B cell (primary cell): ENCODE data around the gene CLSTN2. TPM values are rescaled to one million over a fixed set of nuclear protein-coding genes. Genes with fewer than 3 reads are reported as not detected.

ENCODE experiments used
- ATAC-seq: fragments of 200-7000 bp; cut with Tn5 transposase; one replicate; pipeline ENCODE4 v1.10.0; 2021; ENCODE audit warnings: low read depth, mild to moderate bottlenecking, moderate number of reproducible peaks, moderate library complexity
- CTCF ChIA-PET: fragments of 350-600 bp; sonication (Branson Sonifier 250); formaldehyde crosslinking; loops from one replicate; lab custom pipeline; 2021; ENCODE audit warnings: antibody characterized with exemption, inconsistent platforms; lab: Charles Lee
- POLR2A ChIA-PET: fragments of 350-600 bp; sonication (Branson Sonifier 250); formaldehyde crosslinking; loops from one replicate; lab custom pipeline; 2021; ENCODE audit warnings: antibody characterized with exemption; lab: Charles Lee
- DNase-seq: peaks from one replicate; pipeline ENCODE4 v3.0.0; 2013
- H2AFZ ChIP-seq: 2 replicates; pipeline ENCODE4 v1.6.1; 2012; ENCODE audit warnings: mild to moderate bottlenecking, low read depth, low read length; ENCODE audit not compliant: insufficient read depth, poor library complexity, severe bottlenecking
- H3K27ac ChIP-seq, 2 donors: 1 replicate in 1 of 2; 2 replicates in 1 of 2; pipeline ENCODE4 v1.5.1; 2012 to 2013; ENCODE audit warnings: low read length in 2 of 2, mild to moderate bottlenecking in 2 of 2, moderate library complexity in 1 of 2
- H3K27me3 ChIP-seq, 4 experiments: fragments of 200-600 bp in 1 of 4; sonication (generic) in 1 of 4; replicated peaks in 1 of 4; 1 replicate in 2 of 4; 2 replicates in 2 of 4; pipeline versions ENCODE4 v1.6.1 to v1.7.0; 2013 to 2016; ENCODE audit warnings: low read length in 3 of 4, mild to moderate bottlenecking in 2 of 4, mixed read lengths in 1 of 4, moderate library complexity in 1 of 4; ENCODE audit not compliant: insufficient read depth in 4 of 4, control insufficient read depth in 3 of 4; ENCODE audit errors: control extremely low read depth in 1 of 4
- H3K36me3 ChIP-seq, 2 experiments: replicated peaks in 1 of 2; 1 replicate in 1 of 2; 2 replicates in 1 of 2; pipeline versions ENCODE4 v1.6.1 to v1.7.1; 2013; ENCODE audit warnings: low read length in 1 of 2; ENCODE audit not compliant: insufficient read depth in 2 of 2, control insufficient read depth in 1 of 2; ENCODE audit errors: control extremely low read depth in 1 of 2, extremely low read depth in 1 of 2
- H3K4me1 ChIP-seq, 2 donors: fragments of 200-600 bp in 1 of 2; sonication (generic) in 1 of 2; 1 replicate in 1 of 2; 2 replicates in 1 of 2; pipeline versions ENCODE4 v1.5.1 to v1.6.1; 2013 to 2017; ENCODE audit warnings: low read length in 2 of 2; ENCODE audit not compliant: control insufficient read depth in 2 of 2, insufficient read depth in 2 of 2
- H3K4me2 ChIP-seq: replicated peaks from 2 replicates; pipeline ENCODE3; 2012; ENCODE audit warnings: mild to moderate bottlenecking, low read depth, low read length; ENCODE audit not compliant: poor library complexity, severe bottlenecking
- H3K4me3 ChIP-seq, 5 experiments: fragments of 200-600 bp in 1 of 5; sonication (generic) in 1 of 5; 1 replicate in 3 of 5; 2 replicates in 2 of 5; pipeline versions ENCODE4 v1.5.1 to v1.7.0; 2011 to 2016; ENCODE audit warnings: low read length in 4 of 5, mild to moderate bottlenecking in 4 of 5, low read depth in 2 of 5, control low read depth in 1 of 5, moderate library complexity in 1 of 5; ENCODE audit not compliant: insufficient read depth in 1 of 5; ENCODE audit errors: control extremely low read depth in 1 of 5, extremely low read depth in 1 of 5
- H3K79me2 ChIP-seq: fragments of 200-600 bp; sonication (generic); one replicate; pipeline ENCODE4 v1.6.0; 2016; ENCODE audit warnings: low read length; ENCODE audit not compliant: control insufficient read depth, insufficient read depth
- H3K9ac ChIP-seq: fragments of 200-600 bp; sonication (generic); 2 replicates; pipeline ENCODE4 v1.6.1; 2017; ENCODE audit warnings: mild to moderate bottlenecking, low read length, moderate library complexity
- H3K9me3 ChIP-seq, 3 donors: one replicate each; pipeline versions ENCODE4 v1.6.1 to v1.7.1; 2013; ENCODE audit warnings: low read length in 2 of 3; ENCODE audit not compliant: control insufficient read depth in 2 of 3, insufficient read depth in 1 of 3; ENCODE audit errors: control extremely low read depth in 1 of 3
- H4K20me1 ChIP-seq: 2 replicates; pipeline ENCODE4 v1.6.0; 2012; ENCODE audit warnings: mild to moderate bottlenecking, low read length; ENCODE audit not compliant: insufficient read depth, control insufficient read depth, poor library complexity, severe bottlenecking
- H3K27ac Mint-ChIP-seq: one replicate; pipeline ENCODE4 v1.8.0; 2021; ENCODE audit warnings: mixed read lengths
- H3K27me3 Mint-ChIP-seq: one replicate; pipeline ENCODE4 v1.8.0; 2021; ENCODE audit warnings: mixed read lengths
- H3K4me1 Mint-ChIP-seq: one replicate; pipeline ENCODE4 v1.8.0; 2021; ENCODE audit warnings: mixed read lengths
- H3K4me3 Mint-ChIP-seq: one replicate; pipeline ENCODE4 v1.8.0; 2021; ENCODE audit warnings: mixed read lengths
- H3K9me3 Mint-ChIP-seq: one replicate; pipeline ENCODE4 v1.8.0; 2022; ENCODE audit warnings: mixed read lengths; ENCODE audit not compliant: insufficient read depth
- CTCF ChIP-seq: fragments of 200-600 bp; IDR thresholded peaks from one replicate; pipeline ENCODE4 v1.8.0; 2022; ENCODE audit warnings: antibody characterized with exemption, mild to moderate bottlenecking
- EZH2 ChIP-seq: IDR thresholded peaks from 2 replicates; pipeline ENCODE4 v1.6.1; 2012; ENCODE audit warnings: borderline replicate concordance, low read depth, mild to moderate bottlenecking, moderate library complexity, low read length; ENCODE audit not compliant: insufficient read depth, poor library complexity, severe bottlenecking
- WGBS: methylation state at CpG from one replicate; pipeline ENCODE4 v1.1.5; 2013; ENCODE audit warnings: missing lambda C conversion rate; ENCODE audit not compliant: insufficient coverage; 5-methylcytosine and 5-hydroxymethylcytosine counted together
- intact Hi-C: fragments of 100-400 bp; cut with micrococcal nuclease; formaldehyde crosslinking; loops from one replicate; pipeline ENCODE4 v1.10.0; 2022
- polyA plus RNA-seq: library from polyadenylated mRNA; depleted of rRNA; stranded (reverse); fragments of >200 nt; gene quantifications from 2 replicates; pipeline ENCODE4 v1.2.3, GENCODE V29; 2012
- total RNA-seq, 2 donors: library from RNA; stranded (reverse); fragments of 120-200 nt in 1 of 2; gene quantifications; 1 replicate in 1 of 2; 2 replicates in 1 of 2; pipeline versions ENCODE4 v1.2.3 to v1.2.4, GENCODE V29; 2013 to 2022

Gene CLSTN2
- total and polyA plus RNA-seq, 2 donors (not counting 1 experiment from before 2014, with no cell fraction given): not detected

DNA sequence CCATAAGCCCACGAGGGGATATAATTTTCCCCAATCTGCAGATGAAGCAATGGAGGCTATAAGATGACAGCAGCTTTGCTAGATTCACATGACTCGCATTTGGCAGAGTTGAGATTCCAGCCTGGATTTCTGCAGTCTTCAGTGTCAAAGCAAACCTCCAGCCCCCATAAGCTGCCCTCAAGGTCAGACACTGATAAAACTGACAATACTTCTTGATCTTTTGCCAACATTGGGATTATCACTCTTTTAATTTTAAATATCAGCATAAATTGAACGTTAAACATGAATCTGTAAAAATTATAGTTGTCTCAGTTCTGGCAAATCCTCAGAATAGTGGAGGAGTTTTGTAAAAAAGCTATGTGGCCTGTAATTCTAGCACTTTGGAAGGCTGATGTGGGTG lies 508.8 kb downstream of the CLSTN2 start:
- WGBS: 63% methylated on average over 2 of the region's 3 CpGs
- Histone ChIP-seq H3K9me3 (no peaks in the 10 kb centered on the region), H3K4me2 (no peak overlapping the region), H3K4me1 (no peaks in the 10 kb centered on the region), H4K20me1 (no peaks in the 10 kb centered on the region), H3K79me2 (no peaks in the 10 kb centered on the region), H3K27ac (no peak overlapping the region), H3K36me3 (no peaks in the 10 kb centered on the region), H3K9ac (no peak overlapping the region), H3K27me3 (no peaks in the 10 kb centered on the region), H2AFZ (no peak overlapping the region), H3K4me3 (no peak overlapping the region)
- H3K27me3 Mint-ChIP-seq: no peaks in the 10 kb centered on the region
- no peak for ATAC-seq
- no peaks in the 10 kb centered on the region for H3K4me1 Mint-ChIP-seq
- no peak for DNase-seq
- CTCF ChIA-PET: no interaction called here
- intact Hi-C loops: no loop called here
- POLR2A ChIA-PET: no interaction called here
- no peaks in the 10 kb centered on the region for H3K9me3 Mint-ChIP-seq
- H3K27ac Mint-ChIP-seq: no peak overlapping the region
- no peak for TF ChIP-seq EZH2
- no peak for TF ChIP-seq CTCF
- H3K4me3 Mint-ChIP-seq: no peak overlapping the region

DNA sequence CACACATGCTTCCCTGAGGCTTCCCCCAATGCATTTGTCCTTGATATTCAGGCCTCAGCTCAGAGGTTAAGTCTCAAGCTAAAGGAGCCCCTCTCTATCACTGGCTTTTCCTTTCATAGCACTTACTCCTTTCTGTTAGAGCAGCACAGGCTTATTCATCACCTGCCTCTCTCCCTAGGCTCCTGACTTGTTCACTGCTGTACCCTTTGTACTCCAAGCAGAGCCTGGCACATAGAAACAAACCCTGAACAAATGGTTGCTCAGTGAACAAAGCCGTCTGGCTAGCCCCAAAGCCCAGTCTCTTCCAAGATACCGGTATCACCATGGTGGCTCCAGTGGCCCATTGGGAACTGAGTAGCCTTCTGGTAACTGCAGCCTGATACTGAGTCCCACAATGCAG lies 511.7 kb downstream of the CLSTN2 start:
- Mint-ChIP-seq H3K4me1 (no peaks in the 10 kb centered on the region), H3K27me3 (no peaks in the 10 kb centered on the region), H3K4me3 (no peak overlapping the region), H3K9me3 (no peaks in the 10 kb centered on the region), H3K27ac (no peak overlapping the region)
- H3K9me3 ChIP-seq: no peaks in the 10 kb centered on the region
- H3K4me3 ChIP-seq: no peak overlapping the region
- no peaks in the 10 kb centered on the region for H3K79me2 ChIP-seq
- no peak overlapping the region for H3K4me2 ChIP-seq
- ATAC-seq (no peak), DNase-seq (no peak)
- no peaks in the 10 kb centered on the region for H3K4me1 ChIP-seq
- no peaks in the 10 kb centered on the region for H3K27me3 ChIP-seq
- intact Hi-C loops: no loop called here
- H3K9ac ChIP-seq: no peak overlapping the region
- H2AFZ ChIP-seq: no peak overlapping the region
- ChIA-PET CTCF (no interaction called here), POLR2A (no interaction called here)
- H3K36me3 ChIP-seq: no peaks in the 10 kb centered on the region
- no peak for TF ChIP-seq EZH2
- no peak for TF ChIP-seq CTCF
- H4K20me1 ChIP-seq: no peaks in the 10 kb centered on the region
- 94% methylated on average over 2 of the region's 2 CpGs for WGBS
- H3K27ac ChIP-seq: no peak overlapping the region
